Midbrain (tissue), 1 donor: ENCODE results near the gene SMIM20.

ENCODE experiments used
- DNase-seq: peaks from one replicate; lab custom pipeline; 2025; lab: John Stamatoyannopoulos, UW

Gene SMIM20

DNA sequence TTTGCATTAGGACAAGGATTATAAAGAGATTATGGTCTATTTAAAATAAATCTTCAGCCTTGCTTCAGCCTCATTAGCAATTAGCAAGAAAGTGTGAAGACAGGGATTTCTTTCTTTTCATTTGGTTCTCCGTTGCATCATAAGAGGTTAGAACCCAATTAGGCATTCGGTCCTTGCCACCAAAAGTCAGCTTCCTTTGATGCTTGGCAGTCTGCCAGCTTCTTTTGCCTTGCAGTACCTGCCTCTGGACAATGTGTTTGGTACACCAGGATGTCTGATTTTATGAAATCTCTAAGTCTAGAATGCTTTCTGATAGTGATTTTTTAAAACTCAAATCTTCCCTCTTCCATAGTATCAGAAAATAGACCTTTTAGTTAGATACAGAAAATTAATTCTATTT is 12.4 kb downstream of the SMIM20 start:
- no peak for DNase-seq

DNA sequence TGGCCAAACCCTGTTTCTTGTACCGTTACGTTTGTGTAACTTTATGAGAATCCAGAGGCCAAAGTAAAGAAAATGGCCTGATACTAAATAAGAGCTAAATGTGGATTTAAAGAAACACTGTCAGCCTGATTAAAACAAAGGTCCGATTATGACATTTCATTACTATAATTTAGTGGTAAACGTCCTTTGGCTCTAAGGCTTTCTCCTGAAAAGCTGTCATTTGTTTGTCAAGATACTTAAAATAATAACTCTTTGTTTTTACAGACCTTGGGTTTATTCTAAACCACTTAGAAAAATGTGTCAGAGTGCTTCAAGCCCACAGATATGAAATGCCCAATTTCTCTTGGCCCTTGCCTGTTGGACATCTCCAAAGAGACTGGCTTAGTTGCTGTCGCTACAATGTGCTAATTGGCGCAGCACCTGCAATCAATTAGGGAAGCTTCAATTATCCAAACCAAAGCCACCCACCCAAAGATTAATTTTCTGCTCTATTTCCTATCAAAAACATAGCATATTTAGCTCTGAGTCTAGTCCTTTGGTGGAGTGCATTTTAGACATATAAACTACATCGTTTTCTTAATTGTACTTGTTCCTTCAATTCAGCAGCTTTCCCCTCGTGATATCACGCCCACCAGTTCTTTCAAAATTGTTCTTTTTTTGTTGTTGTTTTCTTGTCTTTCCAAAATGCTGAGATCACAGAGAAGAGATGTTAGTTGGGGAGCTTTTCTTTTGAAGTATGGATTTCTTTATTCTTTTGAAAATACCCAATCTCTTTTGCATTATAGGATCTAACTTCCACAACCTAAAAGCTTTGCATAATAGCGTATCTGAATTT is 13.6 kb downstream of the SMIM20 start:
- no peak for DNase-seq

DNA sequence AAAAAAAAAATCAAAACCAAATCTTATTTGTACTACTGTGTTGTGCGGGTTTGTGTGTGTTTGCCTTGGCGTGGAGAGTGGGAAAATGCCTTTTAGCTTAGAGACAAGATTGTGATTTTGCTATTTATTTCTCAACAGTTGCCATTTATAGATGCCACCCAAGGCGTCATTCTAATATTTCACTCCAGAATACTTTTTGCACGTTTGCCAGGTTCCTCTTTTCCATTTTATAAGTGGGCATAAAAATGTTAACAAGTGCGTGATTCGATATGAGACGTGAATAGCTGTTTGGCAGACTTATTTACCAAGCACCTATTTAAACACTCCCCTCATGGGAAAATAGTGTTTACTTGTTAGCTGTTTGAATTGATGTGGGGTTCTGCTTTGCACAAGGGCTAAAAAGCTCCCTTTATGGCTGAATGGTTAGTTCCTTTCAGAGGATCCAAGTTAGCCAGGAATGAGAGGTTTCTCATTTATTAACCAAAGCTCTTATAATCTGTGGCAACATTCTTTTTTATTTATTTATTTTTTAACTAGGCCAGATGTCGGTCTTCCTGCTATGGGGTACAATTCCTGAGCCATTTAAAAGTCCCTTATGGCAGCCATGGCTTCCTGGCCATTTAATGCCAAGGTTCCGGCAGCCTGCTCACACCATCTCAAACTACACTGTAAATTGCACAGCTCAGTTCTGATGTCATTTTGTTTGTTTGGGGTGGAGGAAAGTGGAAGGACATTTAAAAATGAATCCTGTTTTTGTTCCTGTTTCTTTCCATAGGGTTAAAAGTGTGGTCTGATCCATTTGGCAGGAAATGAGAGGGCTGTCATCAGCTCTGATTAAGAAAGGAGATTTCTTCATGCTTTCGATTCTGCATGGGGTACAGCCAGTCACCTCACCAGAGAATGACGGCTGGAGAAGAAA is 14.6 kb downstream of the SMIM20 start:
- no peak for DNase-seq

DNA sequence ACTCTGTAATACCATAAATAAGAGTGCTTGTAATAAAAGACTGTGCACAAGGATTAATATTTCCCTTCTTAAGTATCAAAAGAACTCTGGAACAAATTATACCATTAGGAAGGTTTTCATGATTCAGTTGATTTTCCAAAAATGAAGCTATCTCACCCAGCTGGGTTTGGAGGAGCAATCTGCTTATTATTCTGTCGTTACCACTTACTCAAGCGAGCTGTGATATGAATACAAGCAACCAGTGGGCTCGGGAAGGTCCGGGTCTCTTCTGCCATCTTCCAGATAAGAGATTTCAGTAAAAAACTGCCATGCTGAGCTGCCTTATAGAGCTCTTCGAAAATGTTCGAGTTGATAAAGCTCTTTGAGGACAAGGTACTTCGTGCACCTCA is 15.3 kb downstream of the SMIM20 start:
- no peak for DNase-seq

DNA sequence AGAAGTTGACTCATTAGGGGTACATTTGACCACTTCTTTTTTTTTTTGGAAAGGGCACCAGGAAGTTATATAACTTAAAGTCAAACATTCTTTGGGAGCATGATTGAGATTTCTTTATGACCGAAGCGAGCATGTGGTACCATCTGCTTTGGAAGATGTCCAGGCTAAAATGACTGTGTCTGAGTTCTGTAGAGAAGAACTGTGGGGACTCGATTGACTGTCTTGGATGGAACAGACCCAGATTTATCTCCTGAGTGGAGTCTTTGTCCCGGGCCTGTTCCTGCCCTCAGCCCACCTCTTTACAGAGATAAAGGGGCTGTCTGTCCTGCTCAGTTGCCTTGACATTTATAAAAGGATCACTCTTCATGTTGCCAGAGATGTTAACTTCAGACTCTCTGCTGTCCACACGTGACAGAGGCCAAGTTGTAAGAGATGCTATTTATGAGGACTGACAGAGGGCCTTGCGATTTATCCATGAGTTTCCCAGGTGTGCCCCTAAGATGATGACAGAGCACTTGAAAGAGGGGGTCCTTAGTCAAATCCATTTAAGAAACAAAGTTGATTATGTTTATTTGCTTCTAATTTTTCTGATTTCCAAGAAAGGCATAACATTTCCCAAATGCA is 16.8 kb downstream of the SMIM20 start:
- DNase-seq: no peak

DNA sequence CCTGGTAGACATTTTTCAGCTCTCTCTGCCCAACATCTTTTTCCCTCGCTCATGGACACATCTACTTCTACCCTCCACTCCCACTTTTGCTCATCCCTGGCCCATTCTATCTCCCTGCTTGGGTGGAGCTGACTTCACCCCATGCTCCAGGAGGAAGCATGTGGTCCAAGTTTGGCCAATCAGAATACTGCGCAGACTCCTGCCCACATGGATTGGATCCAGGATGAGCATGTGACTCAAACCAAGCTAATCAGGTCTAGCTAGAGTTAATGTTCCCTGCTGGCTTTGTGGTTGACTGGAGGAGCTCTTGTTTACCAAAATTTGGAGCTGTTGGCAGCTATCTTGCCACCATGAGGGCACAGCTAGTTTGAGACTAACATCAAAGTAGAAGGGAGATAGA is 22.7 kb downstream of the SMIM20 start:
- no peak for DNase-seq

DNA sequence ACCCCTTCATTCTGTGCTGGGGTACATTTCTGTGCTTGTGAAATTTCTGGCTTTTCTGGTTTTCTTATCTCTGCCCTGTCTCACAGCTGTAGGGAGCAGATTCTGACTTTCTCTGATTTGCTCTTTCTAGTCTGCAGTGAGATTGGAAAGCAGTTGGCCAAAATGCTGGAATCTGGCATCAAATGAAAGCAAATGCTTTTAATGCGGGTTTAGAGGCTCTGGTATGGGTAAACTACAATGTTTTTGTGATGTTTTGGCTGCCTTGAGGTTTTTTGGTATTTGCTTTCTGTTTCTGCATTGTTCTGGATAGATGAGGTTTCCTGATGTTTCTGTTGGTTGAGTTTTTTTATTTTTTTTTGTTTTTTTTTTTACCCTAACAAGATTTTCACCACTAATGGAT is 23.8 kb downstream of the SMIM20 start:
- DNase-seq: no peak

DNA sequence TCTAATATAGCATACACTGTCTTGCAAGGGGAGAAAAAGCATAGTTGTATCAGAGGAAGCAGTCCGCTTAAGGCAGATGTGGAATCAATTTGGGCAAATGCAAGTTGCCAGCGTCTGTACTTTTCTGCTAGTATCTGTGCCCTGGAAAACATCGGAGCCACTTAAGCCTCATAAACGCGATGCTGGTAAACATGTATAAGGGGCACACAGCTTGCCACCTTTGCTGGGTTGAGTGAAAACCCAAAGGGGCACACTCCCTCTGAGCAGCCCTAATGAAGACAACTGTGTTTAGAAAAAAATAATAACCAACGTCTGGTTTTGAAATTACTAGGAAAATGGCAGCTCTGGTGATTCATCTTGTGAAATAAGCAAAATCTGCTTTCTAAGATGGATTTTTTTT is 24.3 kb downstream of the SMIM20 start:
- no peak for DNase-seq

DNA sequence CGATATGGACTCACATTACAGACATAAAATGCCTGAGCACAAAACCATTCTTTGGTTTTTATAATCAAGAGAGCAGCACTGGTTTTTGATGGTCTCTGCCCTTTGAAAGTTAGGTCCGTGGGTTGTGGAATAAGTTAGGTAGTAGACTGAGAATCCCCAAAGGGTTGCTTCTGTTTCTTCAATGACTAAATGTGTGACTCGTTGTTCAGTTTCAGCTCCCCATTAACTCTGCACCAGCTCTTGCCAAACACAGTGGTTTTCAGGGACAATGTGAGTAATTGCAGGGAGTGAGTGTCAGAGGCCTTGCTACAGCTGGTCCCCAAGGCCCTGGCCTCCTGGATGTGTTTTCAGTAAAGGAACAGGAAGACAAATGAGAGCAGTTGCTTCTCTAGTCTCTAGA is 24.8 kb downstream of the SMIM20 start:
- DNase-seq: no peak

DNA sequence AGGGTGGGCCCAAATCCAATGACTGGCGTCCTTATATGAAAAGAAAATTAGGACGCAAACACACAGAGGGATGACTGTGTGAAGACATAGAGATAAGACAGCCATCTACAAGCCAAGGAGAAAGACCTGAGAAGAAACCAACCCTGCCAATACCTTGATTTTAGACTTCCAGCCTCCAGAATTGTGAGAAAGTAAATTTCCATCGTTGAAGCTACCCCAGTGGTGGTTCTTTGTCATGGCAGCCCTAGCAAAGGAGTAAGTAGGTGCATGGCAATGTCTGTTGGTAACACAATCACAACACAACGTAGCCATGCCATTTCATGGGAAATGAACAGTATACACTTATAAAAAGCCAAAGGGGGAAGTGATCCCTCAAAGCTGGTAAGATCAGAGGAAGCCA is 25.3 kb downstream of the SMIM20 start:
- no peak for DNase-seq

DNA sequence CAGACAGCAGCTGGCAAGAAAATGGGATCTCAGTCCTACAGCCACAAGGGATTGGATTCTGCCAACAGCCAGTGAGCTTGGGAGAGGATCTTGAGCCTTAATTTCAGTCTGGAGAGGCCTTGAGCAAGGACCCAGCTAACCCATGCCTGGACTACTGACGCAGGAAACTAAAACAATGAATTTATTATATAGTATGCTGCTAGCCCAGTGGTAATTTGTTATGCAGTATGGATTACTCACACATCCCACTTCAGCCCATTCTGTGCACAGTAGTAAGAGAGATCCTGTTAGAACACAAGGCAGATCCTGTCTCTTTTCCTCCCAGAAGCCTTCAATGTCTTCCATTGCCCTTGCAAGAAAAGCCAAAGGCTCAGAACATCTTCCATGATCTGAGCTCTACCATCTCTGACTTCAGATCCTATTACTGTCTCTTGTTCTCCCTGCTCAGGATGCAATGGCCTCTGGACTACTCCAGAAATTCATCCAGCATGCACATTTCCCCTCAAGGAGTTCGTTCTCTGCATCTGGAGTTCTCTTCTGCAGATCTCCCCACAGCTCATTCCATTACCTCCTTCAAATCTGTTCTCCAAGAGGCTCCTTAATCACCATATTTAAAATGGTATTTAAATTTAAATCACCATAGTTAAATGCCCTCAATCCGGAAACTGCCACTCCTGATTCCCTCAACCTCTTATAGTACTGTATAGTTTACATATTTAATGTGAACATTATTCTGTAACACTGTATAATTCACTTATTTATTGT is 27.6 kb downstream of the SMIM20 start:
- no peak for DNase-seq

DNA sequence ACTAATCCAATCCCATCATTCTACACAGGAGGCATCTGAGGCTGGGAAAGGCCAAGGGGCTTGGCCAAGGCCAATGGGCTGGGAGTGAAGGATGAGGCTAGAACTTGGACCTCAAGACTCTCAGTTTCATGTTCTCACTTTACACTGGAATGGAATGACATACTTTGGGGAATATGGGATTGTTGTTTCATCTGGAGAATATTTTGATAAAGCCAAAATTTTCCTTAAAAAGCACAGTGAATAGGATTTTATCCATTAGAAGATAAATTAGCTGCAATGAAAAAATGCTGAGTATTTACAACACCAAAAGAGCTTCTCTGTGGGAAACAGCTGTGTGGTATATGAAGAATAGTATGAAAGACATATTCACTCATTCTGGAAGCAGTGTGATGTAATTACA is 29.3 kb downstream of the SMIM20 start:
- DNase-seq: no peak

DNA sequence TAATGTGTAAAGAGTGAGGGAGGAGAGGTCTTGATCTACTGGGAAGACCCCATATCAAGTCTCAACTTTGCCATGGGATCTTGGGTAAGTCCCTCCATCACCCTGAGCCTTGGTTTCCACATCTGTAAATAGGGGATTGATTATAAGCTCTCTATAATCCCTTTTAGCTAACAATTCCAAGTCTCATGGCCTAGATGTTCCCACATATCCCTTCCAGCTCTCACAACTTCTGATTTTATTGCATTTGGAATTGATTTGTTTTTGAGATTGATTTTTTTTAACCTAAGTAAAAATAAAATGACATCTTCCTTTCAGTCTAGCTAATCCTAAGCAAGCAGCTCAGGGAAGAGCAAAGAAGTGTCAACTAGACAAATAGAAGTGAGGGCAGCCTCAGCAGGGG is 29.8 kb downstream of the SMIM20 start:
- no peak for DNase-seq

DNA sequence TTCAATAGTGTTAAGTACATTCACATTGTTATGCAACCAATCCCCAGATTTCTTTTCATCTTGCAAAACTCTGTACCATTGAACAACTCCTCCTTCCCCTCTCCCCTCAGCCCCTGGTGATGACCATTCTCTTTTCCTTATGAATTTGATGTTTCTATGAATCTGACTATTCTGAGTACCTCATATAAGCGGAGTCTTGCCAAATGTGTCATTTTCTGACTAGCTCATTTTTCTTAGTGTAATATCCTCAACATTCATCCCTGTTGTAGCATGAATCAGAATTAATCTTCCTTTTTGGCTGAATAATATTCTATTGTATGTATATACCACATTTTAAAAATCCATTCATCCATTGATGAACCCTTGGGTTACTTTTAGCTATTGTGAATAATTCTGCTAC is 34.0 kb downstream of the SMIM20 start:
- DNase-seq: no peak

DNA sequence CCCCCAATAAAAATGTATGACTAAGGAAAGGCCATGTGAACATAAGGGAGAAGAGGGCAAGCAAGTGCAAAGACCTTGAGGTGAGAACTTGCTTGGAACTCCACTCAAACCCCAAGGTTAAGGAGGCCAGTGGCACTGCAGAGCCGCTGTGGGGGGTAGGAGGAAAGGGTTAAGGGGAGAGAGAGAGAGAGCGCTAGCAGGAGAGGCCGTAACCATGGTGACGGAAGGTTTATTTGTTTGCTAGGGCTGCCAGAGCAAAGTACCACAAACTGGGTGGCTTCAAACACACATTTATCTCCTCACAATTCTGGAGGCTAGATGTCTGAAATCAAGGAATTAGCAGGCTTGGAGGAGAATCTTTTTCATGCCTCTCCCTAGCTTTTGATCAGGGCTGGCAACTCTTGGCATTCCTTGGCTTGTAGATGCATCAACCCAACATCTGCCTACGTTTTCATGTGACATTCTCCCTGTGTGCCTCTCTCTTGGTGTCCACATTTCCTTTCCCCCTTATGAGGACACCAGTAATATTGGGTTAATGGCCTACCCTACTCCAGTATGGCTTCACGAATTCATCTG is 35.2 kb downstream of the SMIM20 start:
- no peak for DNase-seq

DNA sequence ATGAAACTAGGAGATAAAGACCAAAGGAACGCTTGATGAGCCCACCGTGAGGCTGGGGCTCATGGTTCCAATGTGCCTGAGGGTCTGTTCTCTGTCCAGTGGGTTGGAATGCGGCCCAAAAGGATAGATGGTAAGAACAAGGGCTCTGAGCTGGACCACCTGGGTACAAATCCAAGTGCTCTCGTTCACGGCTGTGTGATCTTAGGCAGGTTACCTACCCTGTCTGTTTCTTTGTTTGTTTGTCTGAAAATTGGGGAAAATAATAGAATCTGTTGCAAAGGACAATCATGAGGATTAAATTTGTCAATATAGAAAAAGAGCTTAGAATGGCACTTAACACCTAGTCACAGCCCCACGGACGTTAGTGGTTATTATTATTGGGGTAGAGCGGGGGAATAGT is 36.0 kb downstream of the SMIM20 start:
- DNase-seq: no peak

DNA sequence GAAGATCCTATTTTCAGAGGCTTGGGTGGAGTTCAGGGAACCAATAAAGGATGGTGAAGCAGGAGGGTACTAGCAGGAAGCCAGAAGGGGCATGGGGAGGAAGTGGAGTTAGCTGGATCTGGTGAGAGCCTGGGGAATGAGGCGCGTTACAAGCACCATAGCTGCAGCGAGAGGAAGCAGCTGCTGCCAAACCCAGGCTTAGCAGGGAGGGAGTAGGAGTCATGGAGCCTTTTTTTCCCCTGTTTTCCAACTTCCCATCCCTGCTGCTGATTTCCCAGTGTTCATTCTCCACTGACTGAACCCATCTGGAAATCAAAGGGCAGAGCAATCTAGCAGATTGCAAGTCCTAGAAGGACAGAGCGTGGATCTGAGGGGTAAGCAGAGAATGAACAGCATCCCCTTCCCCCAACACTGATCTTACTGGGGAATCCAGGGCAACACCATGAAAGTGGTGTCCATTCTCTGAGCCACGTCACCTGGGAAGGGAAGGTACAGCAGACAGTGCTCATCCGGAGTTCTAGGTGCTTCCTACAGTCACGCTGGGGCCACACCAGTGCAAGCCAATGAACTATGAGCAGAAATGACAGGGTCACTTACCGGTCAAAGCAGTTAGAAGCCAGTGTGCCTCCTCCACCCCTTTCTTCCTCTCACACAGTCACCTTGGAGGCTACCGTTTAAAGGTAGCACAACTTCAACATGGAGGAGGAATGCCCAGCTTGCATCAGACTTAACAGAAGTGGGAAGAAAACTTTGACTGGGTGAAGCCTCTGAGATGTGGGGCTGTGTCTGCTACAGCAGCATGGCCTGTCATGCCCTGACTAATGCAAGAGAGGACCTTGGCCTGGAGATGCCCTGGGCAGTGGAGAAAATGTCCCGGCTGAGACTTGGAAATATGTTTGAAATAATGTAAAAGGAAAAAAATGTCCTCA is 36.7 kb downstream of the SMIM20 start:
- no peak for DNase-seq

DNA sequence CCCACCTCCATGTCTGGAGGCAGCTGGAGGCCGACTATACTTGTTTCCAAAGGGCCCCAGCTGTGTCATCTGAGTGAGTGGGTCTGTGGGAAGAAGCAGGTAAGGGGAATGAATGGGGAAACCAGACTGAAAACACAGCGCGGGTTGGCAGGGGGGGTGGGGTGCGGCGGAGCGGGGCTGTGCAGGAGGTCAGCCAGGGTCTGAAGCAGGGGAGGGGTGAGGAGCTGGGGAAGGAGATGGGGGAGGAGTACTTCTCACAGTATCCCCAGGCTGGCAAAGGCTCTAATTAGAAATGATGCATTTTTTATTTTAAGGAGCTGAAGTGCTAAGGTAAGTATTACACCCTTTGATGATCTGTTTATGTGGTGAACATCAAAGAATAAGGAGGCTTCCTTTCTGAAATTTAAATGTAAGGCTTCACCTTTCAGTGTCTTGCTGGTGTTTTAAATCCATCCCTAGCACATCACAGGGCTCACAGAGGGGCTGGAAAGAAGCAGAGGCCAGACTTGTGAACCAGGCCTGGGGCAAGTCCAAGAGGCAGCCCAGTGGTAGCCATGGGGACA is 37.5 kb downstream of the SMIM20 start:
- no peak for DNase-seq

DNA sequence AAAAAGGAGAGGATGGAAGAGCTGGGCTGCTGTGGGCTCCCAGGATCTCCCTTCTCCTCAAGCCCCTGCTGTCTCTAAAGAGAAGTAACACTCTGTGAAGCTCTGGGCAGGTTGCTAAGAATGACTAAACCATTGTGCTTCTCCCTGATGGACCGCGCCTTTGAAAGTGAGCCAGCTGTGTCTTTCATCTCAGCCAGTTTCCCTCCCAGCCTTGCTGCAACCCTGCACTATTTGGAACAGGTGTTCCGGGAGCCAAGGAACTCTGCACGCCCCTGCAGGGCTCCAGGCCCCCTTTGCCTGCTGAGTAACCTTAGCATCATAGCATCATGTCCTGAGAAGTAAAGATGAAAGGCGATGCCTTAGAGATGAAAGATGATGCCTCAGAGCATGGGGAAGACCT is 39.7 kb downstream of the SMIM20 start:
- no peak for DNase-seq

DNA sequence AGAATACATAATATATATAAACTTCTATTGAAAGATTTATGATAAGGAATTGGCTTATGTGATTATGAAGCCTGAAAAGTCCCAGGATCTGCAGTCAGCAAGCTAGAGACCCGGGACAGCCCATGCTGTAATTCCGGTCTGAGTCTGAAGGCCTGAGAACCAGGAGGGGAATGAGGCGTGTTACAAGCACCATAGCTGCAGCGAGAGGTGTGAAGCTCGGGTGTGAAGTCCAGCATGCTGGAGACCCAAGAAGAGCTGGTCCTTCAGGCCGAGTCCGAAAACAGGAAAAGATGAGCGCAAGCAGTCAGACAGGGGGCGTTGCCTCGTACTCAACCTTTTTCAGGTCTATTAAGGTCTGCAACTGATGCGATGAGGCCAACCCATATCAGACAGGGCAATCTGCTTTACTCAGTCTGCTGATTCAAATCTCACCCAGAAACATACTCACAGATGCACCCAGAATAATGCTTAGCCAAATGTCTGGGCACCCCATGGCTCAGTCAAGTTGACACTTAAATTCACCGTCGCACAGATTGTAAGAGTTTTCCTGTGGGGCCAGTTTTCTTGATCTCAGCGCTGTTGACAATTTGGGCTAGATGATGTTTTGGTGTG is 40.4 kb downstream of the SMIM20 start:
- DNase-seq: no peak
